BJ (cell line): ENCODE results near the gene MBD2. TPM values are rescaled to one million over a fixed set of nuclear protein-coding genes. Genes with fewer than 3 reads are reported as not detected.

Source experiments
- CTCF ChIA-PET: fragments of 350-600 bp; formaldehyde crosslinking; extraction: SDS; loops from one replicate; lab custom pipeline; 2021; ENCODE audit warnings: antibody characterized with exemption, inconsistent platforms; lab: Yijun Ruan, JAX
- POLR2A ChIA-PET: fragments of 300-600 bp; sonication (Branson Sonifier 250); formaldehyde crosslinking; extraction: SDS; loops from one replicate; lab custom pipeline; 2021; ENCODE audit warnings: antibody characterized with exemption; lab: Charles Lee
- DNase-seq: peaks from one replicate; pipeline ENCODE4 v3.0.0-alpha.2; 2011; ENCODE audit warnings: low read depth
- H3K27me3 ChIP-seq: 2 replicates; pipeline ENCODE4 v1.6.0; 2011; ENCODE audit warnings: low read length; ENCODE audit not compliant: control insufficient read depth, insufficient read depth
- H3K36me3 ChIP-seq: 2 replicates; pipeline ENCODE4 v1.5.1; 2011; ENCODE audit warnings: low read length; ENCODE audit not compliant: control insufficient read depth, insufficient read depth
- H3K4me3 ChIP-seq: 2 replicates; pipeline ENCODE4 v1.5.1; 2011; ENCODE audit warnings: low read depth, mild to moderate bottlenecking, control low read depth, low read length
- CTCF ChIP-seq: IDR thresholded peaks from 2 replicates; pipeline ENCODE4 v1.5.1; 2011; ENCODE audit warnings: low read depth, mild to moderate bottlenecking, control low read depth, inconsistent platforms, low read length, moderate library complexity; ENCODE audit not compliant: insufficient read depth
- polyA plus RNA-seq: library from polyadenylated mRNA; depleted of rRNA; stranded (reverse); fragments of >200 nt; gene quantifications from 2 replicates; pipeline ENCODE4 v1.2.3, GENCODE V29; 2011

Gene MBD2
- polyA plus RNA-seq, 1 experiment, result 35.8 TPM

GRCh38 chr18:54255141-54255540 is 30.7 kb upstream of the MBD2 start:
- CTCF ChIA-PET, result no interaction called here
- TF ChIP-seq CTCF, result no peak
- POLR2A ChIA-PET, result no interaction called here
- no peak for DNase-seq
- H3K27me3 ChIP-seq, result no peaks in the 10 kb centered on the region
- H3K4me3 ChIP-seq, result no peak overlapping the region
- no peaks in the 10 kb centered on the region for H3K36me3 ChIP-seq

GRCh38 chr18:54254265-54254758 is 29.8 kb upstream of the MBD2 start:
- Histone ChIP-seq H3K4me3 (no peak overlapping the region), H3K36me3 (no peaks in the 10 kb centered on the region), H3K27me3 (no peaks in the 10 kb centered on the region)
- ChIA-PET POLR2A (no interaction called here), CTCF (no interaction called here)
- no peak for DNase-seq
- TF ChIP-seq CTCF, result no peak

- no peak for TF ChIP-seq CTCF
Observed at GRCh38 chr18:54251606-54252390, 27.3 kb upstream of the MBD2 start.

GRCh38 chr18:54250846-54251261 is 26.4 kb upstream of the MBD2 start:
- no peaks in the 10 kb centered on the region for H3K36me3 ChIP-seq
- H3K27me3 ChIP-seq, result no peaks in the 10 kb centered on the region
- TF ChIP-seq CTCF, result no peak
- CTCF ChIA-PET, result interaction anchor here (0.6 to 1.4 kb wide), 3 partner anchors 11 to 845 kb away, joined by 3 to 4 read pairs (median 3); no protein-coding TSS in a partner anchor
- POLR2A ChIA-PET, result no interaction called here
- DNase-seq, result no peak
- H3K4me3 ChIP-seq, result no peak overlapping the region

More at GRCh38 chr18:54251606-54252390, 27.3 kb upstream of the MBD2 start:
- ChIA-PET CTCF (interaction anchor here (0.6 to 1.4 kb wide), 3 partner anchors 12 to 844 kb away, joined by 3 to 4 read pairs (median 3); no protein-coding TSS in a partner anchor), POLR2A (interaction anchor here (0.6 kb wide), 1 partner anchor 25 kb away, joined by 3 read pairs; no protein-coding TSS in a partner anchor)
- Histone ChIP-seq H3K27me3 (no peaks in the 10 kb centered on the region), H3K36me3 (no peaks in the 10 kb centered on the region), H3K4me3 (no peak overlapping the region)
- DNase-seq, result no peak

GRCh38 chr18:54247511-54248175 is 23.2 kb upstream of the MBD2 start:
- no peaks in the 10 kb centered on the region for H3K27me3 ChIP-seq
- no peaks in the 10 kb centered on the region for H3K36me3 ChIP-seq
- no peak overlapping the region for H3K4me3 ChIP-seq
- TF ChIP-seq CTCF, result no peak
- CTCF ChIA-PET, result no interaction called here
- DNase-seq, result no peak
- POLR2A ChIA-PET, result interaction anchor here (0.8 kb wide), 1 partner anchor 10 kb away, joined by 3 read pairs; no protein-coding TSS in a partner anchor
